Limb (tissue), 2 donors: ENCODE results near the gene ITGA6.

ENCODE experiments used
- DNase-seq, 2 donors: peaks; one replicate each; pipeline ENCODE4 v3.0.0-alpha.2; 2016; ENCODE audit errors: extremely low spot score in 2 of 2

Gene ITGA6

GRCh38 chr2:172427256-172427989 is at the start of gene ITGA6:
TSS of gene ITGA6 (plus strand) at chr2:172427586.
- peak in 1 of 2 donors; percentile 80 for DNase-seq

DNA sequence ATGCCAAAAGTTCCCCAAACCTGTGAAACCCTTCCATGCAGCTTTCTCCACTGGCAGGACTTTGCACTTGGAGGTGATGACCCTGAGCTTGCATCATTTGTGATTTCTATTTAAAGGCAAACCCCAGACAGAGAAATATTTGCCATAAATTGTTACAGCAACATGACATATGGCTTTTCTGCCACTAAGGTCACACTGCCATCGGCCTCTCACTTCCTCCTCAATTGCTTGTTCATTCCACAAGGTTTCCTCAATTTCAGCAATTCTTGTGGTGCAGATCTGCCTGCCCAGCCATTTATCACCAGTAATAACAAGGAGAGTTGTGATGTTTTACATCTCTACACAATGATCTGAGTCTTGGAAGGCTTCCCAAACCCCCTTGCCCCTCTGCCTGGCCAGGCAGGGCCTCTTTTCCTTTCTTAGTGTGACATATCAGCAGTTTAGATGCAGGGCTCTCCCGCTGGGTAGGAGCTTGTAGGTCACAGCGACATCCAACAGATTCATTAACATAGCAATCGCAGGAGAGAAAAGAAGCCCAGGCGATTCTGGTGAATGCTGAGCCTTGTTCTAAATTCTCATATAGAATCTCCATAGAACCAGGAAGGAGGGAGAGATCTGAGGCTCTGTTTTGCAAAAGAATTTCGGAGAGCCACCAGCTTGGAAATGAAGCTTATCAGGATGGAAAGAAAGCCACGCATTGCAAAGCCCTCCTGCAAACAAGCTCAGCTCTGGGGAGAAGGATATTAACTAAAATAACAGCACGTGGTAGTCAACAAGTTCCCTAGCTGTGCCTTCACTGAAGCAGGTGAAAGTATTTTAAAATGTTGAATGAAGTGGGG is 46.7 kb upstream of the ITGA6 start:
- no peak for DNase-seq

DNA sequence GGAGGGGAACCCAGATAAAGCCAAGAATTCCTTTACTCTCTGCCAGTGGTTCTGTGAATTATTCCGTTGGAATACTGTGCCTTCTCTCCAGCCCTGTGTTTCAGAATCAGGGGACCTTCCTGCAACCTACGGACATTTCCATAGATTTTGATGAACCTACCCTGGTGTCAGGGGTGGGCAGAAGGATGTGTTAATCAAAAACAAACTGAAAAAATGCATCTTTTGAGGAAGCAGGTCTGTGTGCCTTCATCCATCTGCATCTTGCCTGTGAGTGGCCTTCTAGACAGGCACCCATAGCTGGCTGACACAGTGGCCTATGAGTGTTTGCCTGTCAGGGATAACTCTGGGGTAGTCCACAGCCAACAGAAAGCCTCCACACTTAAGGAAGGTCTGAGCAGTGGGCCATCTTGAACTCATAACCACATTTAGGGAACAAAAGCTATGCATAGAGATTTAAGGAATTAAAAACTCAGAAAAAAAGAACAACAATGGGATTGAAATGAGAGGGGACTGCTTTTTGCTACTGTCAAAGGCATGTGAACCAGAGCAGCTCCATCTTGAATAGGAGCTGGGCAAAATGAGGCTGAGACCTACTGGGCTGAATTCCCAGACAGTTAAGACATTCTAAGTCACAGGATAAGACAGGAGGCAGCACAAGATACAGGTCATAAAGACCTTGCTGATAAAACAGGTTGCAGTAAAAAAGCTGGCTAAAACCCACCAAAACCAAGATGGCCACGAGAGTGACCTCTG is 45.9 kb upstream of the ITGA6 start:
- no peak for DNase-seq

DNA sequence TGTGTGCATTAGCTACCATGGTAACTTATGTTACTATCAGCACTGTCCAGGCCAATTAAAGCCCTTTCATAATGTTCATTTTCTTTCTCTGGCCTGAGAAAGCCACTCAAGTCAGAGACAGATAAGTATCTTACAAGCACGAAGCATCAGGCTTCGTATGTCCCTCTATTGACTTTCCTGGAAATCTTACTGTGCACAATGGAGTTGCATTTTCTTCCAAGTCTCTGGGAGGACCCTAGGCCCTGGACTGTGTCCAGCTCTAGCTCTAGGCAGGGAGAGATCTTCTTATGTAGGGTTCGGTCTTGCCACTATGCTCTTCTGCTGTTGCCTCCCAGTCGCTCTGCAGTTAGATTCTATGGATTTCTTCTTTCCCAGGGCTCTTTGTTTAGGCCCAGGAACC is 40.0 kb upstream of the ITGA6 start:
- DNase-seq, result no peak

DNA sequence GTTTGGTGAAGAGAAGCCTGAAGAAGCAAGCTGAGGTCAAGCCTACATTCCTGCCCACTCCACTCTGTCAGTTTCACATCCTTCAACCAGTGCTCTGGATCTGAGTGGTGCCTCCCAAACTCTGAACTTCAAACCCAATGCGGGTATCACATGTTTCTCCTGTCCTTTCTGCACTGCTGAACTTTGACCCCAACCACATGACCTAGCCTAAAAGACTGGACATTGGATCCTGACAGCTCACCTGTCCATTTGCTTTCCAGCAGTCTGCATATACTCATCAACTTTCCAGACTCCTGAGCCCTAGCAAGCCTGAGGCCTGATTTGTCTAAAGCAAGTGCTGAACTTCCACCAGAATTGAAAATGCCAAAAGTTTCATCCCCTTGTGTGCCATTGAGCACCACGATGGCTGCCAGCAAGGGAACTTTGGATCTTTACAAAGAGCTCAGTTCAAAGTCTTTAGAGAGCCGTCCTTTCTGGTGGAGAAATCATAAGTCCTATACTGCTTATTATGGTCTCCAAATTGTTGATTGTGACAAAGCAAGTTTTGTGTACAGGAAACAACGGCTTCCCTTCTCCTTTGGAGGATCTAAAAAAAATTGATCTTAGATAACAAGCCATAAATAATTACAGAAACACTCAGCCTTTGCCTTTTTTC is 37.6 kb upstream of the ITGA6 start:
- DNase-seq, result no peak

DNA sequence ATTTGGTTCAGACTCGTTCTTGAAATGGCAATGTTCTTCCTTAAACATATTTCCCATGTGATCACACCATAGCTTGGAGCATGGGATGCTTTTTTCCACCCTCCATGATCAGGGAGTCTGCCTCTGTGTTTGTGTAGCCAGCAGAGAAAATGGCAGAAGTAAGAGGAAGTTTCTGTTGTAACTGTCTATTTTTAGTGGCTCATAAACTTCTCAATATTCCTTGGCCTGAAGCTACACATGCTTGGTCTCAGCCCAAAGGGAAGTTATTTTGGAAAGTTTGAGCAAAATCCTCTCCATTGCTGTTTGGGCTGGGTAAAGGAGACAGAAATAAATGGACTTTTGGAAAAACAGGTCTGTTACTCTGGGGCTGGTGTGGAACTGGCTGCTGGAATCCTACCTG is 33.4 kb upstream of the ITGA6 start:
- DNase-seq, result peak in 1 of 2 donors; percentile 69

DNA sequence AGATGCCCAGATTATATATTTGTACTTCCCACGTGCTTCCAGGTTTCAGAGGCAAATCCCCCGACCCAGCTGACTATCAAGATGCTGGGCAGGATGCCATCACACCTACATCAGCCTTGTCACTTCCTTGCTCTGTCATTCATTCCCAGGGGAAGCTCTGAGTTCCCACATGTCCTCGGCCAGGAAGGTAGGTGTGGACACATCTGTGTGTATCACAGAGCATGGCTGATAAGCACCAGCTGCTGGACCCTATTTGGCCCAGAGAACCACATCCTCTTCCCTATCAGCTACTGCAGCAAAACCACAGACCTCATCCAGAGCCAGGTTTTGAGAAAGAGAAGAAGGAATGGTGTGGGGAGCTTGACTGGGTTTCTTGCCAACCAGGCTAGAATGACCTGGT is 31.9 kb upstream of the ITGA6 start:
- no peak for DNase-seq

GRCh38 chr2:172397148-172397834 is 30.1 kb upstream of the ITGA6 start:
- peak in 1 of 2 donors; percentile 48 for DNase-seq

DNA sequence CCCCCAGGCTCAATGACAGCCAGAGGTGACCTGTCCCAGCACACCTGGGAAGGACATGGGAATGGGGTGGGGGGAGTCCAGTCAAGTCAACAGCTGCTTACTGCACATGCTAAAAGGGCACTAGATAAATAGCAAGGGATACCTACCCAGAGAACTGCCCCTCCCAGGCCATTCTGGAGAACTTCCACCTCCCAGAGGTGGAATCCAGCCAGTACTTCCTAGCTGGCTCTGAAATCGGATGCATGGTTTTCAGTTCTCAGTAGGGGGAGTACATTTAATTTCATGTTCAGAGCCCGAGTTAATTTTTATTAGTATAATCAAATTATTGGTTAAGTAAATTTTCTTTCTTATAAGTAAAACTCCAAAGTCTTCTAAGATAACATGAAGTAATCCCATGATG is 28.9 kb upstream of the ITGA6 start:
- DNase-seq, result no peak

- no peak for DNase-seq
These were observed 27.6 kb upstream of the ITGA6 start for GRCh38 chr2:172399765-172400164.

- DNase-seq, result no peak
These were observed 25.2 kb upstream of the ITGA6 start for GRCh38 chr2:172402198-172402597.

DNA sequence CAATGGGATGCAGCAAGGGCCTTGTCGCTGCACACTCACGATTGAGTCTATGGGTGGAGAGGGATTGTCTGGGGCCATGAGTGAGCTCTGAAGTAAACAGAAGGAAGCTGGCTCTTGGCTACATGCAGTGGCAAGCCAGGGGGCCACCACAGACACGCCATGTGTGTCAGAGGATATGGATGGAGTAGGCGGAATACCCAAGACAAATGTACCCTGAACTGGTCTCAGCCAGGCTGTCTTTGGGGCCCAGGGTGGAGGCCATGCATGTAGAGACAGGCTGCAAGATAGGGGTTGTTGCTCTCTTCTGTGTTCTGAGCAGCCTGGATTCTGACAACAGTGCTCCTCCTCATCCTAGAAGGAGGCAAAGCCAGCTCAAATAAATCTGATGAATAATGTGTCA is 24.0 kb upstream of the ITGA6 start:
- no peak for DNase-seq

GRCh38 chr2:172403881-172404468 is 23.4 kb upstream of the ITGA6 start:
- no peak for DNase-seq

GRCh38 chr2:172404824-172405223 is 22.6 kb upstream of the ITGA6 start:
- DNase-seq, result no peak

GRCh38 chr2:172405673-172406072 is 21.7 kb upstream of the ITGA6 start:
- DNase-seq, result no peak

- no peak for DNase-seq
These were observed 19.1 kb upstream of the ITGA6 start for GRCh38 chr2:172408143-172408766.

DNA sequence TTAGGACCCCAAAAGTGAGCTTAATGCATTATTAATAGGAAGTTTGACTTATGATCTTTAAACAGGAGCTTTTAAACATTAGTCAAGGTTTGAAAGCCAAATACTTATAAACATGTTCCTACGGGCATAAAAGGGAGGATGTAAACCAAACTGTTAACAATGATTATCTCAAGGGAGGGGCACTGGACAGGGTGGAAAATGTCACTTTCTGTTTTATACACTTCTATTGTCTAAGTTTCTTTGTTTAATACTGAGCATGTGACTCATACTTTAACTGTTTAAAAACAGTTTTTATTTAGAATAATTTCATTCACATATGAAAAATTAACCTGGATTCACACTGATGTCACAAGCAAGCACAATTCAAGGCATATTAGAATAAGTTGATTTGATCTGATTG is 18.3 kb upstream of the ITGA6 start:
- DNase-seq, result no peak

GRCh38 chr2:172412984-172413492 is 14.3 kb upstream of the ITGA6 start:
- DNase-seq, result no peak

DNA sequence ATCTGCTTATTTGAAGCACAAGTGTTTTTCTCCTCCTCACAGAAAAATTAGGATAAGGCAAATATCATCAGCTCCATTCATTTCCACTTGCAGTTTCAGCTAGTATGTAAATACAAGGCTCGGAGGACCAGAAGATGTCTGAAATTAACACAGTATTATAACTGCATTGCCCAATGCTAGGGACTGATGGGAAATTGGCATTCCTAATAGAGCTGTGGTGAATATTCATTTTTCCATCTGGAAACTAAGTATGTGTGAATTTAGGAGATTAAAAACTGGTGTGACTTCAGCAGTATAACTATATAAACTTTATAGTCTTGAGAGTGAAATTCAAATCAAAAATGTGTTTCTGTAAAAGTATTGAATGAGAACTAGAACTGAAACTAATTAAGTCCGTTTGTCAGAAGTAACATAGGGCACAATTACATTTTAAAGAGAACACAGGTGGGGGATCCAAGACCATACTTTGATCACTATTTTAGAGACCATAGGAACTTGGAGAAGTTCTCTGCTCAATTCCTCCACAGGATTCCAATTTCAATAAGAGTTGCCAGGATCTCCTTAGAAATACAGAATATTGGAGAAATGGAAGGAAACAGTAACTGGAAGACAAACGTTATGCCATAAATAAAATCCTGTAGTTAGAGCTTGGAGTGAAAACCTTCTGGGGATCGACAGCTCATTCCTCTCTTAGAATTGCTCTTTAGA is 12.1 kb upstream of the ITGA6 start:
- no peak for DNase-seq
